PC-9 (cell line): ENCODE data around the gene APOB.

Source experiments
- CTCF ChIP-seq: fragments of 200-600 bp; sonication (generic); conservative IDR thresholded peaks from 2 replicates; pipeline ENCODE4 v1.6.1; 2017; ENCODE audit warnings: mixed run types, antibody characterized with exemption, mild to moderate bottlenecking, moderate library complexity
- EZH2 ChIP-seq: fragments of 200-600 bp; sonication (generic); IDR thresholded peaks from 2 replicates; pipeline ENCODE4 v1.8.0; 2017; ENCODE audit warnings: antibody characterized with exemption, low read depth

DNA sequence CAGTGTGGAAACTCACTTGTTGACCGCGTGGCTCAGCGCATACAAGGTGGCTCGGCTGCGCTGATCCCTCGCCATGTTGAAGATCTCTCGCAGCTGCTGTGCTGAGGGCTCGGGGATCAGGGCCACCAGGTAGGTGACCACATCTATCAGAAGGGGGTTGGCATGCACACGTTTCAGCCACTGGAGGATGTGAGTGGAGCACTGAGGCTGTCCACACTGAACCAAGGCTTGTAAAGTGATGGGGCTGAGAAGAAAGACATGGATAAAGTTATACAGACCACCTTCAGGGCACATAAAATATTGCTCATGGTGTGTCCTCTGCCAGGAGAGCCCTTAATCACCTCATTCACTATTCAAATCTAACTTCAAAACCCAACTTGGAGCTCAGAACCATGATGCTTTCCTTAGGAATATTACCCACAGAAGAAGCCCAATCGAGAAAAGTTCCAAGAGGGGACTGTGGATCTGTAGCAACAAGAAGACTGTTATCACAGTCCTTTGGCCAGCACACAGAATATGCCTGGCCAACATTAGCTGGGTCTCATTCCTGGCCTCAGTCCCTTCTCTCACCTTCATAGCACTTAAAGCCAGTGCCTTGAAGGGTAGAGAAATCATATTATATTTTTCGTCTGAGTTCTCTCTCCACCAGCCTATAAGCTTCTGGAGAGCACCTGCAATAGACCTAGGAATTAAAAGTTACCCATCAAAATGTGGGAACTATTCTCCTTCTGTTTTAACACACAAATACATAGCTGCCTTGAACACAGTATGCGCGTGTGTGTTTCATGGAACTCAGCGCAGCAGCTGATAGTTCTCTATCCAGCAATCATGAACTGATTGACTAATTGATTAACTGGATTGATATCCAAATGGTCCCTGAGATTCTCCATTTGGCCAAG lies 11.3 kb downstream of the APOB start:
- no peak for TF ChIP-seq CTCF
- no peak for TF ChIP-seq EZH2
